ENCODE measurements around the gene CSMD2.

Gene CSMD2

DNA sequence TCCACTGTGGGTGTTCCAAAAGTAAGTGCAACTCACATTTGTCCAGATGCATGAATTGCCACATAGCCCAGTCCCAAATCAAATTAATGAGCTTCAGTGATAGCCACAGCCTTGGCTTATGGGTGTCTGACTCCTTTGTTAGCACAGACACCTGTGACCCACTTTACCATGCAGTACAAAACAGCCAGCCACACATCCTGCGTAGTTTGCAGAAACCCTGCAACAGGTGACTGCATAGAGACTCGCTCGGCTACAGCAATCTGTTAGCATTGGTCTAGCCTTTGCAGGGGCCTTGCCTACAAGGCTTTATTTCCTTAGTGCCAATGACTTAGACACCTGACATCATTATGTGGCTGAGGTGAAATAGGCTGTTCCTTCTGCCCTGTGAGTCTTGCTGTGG lies 135.5 kb downstream of the CSMD2 start:
- TF ChIP-seq TEAD4 (IDR thresholded peaks at IDR 0.05) (no peak), NFIC (IDR thresholded peaks at IDR 0.05) (no peak), CEBPB (IDR thresholded peaks at IDR 0.05) (no peak), FOXM1 (IDR thresholded peaks at IDR 0.05; ENCODE audit: borderline replicate concordance, low read depth) (no peak), RAD21 (IDR thresholded peaks at IDR 0.05; ENCODE audit: low read depth) (no peak), CREB1 (IDR thresholded peaks at IDR 0.05; ENCODE audit: low read depth) (no peak), EP300 (IDR thresholded peaks at IDR 0.05; ENCODE audit: borderline replicate concordance) (no peak), YY1 (IDR thresholded peaks at IDR 0.05; ENCODE audit: low read depth) (no peak), ZBTB7A (IDR thresholded peaks at IDR 0.05; ENCODE audit: low read depth) (no peak), EGR1 (IDR thresholded peaks at IDR 0.05) (no peak), TAF1 (IDR thresholded peaks at IDR 0.05; ENCODE audit: low read depth) (no peak)
- TF ChIP-seq, protein P1, sequence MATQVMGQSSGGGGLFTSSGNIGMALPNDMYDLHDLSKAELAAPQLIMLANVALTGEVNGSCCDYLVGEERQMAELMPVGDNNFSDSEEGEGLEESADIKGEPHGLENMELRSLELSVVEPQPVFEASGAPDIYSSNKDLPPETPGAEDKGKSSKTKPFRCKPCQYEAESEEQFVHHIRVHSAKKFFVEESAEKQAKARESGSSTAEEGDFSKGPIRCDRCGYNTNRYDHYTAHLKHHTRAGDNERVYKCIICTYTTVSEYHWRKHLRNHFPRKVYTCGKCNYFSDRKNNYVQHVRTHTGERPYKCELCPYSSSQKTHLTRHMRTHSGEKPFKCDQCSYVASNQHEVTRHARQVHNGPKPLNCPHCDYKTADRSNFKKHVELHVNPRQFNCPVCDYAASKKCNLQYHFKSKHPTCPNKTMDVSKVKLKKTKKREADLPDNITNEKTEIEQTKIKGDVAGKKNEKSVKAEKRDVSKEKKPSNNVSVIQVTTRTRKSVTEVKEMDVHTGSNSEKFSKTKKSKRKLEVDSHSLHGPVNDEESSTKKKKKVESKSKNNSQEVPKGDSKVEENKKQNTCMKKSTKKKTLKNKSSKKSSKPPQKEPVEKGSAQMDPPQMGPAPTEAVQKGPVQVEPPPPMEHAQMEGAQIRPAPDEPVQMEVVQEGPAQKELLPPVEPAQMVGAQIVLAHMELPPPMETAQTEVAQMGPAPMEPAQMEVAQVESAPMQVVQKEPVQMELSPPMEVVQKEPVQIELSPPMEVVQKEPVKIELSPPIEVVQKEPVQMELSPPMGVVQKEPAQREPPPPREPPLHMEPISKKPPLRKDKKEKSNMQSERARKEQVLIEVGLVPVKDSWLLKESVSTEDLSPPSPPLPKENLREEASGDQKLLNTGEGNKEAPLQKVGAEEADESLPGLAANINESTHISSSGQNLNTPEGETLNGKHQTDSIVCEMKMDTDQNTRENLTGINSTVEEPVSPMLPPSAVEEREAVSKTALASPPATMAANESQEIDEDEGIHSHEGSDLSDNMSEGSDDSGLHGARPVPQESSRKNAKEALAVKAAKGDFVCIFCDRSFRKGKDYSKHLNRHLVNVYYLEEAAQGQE (IDR thresholded peaks at IDR 0.05; ENCODE audit: low read depth): no peak
- TF ChIP-seq, protein P2, sequence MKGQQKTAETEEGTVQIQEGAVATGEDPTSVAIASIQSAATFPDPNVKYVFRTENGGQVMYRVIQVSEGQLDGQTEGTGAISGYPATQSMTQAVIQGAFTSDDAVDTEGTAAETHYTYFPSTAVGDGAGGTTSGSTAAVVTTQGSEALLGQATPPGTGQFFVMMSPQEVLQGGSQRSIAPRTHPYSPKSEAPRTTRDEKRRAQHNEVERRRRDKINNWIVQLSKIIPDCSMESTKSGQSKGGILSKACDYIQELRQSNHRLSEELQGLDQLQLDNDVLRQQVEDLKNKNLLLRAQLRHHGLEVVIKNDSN (IDR thresholded peaks at IDR 0.05): no peak
- TF ChIP-seq, protein P3, sequence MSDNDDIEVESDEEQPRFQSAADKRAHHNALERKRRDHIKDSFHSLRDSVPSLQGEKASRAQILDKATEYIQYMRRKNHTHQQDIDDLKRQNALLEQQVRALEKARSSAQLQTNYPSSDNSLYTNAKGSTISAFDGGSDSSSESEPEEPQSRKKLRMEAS (IDR thresholded peaks at IDR 0.05): no peak

DNA sequence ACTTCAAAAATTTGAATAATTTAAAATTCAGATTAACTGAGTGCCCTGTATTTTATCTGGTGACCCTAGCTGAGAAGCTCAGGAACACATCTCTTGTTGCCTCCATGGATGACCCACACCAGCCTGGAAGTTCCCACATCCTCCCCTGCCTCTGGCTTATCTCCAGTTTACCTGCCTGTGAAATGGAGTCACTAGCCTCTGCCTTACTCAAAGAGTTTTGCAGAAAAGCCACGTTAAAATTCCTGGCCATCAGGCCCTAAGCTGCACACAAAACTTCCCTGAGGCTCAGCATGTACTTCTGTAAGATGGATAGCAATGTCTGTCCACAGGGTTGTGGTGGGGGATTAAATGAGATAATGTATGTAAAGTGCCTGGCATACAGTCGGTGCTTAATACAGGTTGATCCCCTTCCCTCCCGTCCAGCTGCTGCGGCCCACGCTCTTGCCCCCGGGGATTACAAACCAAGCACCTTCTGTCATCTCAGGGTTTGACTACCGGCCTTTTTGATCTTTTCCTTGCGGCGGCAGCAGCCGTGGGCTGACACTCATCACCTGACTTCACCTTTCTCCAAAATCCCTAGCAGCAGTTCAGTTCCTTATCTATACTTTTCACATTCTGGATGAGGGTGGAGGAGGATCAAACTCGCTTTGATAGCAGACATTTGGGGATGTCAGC lies 136.5 kb downstream of the CSMD2 start:
- TF ChIP-seq TEAD4 (IDR thresholded peaks at IDR 0.05) (no peak), CEBPB (IDR thresholded peaks at IDR 0.05) (no peak), YY1 (IDR thresholded peaks at IDR 0.05; ENCODE audit: low read depth) (no peak), TCF12 (IDR thresholded peaks at IDR 0.05; ENCODE audit: low read depth) (no peak), FOXM1 (IDR thresholded peaks at IDR 0.05; ENCODE audit: borderline replicate concordance, low read depth) (no peak), TAF1 (IDR thresholded peaks at IDR 0.05; ENCODE audit: low read depth) (no peak), CREB1 (IDR thresholded peaks at IDR 0.05; ENCODE audit: low read depth) (no peak), EGR1 (IDR thresholded peaks at IDR 0.05) (no peak), RAD21 (IDR thresholded peaks at IDR 0.05; ENCODE audit: low read depth) (no peak), ZBTB7A (IDR thresholded peaks at IDR 0.05; ENCODE audit: low read depth) (no peak), NFIC (IDR thresholded peaks at IDR 0.05) (no peak), EP300 (IDR thresholded peaks at IDR 0.05; ENCODE audit: borderline replicate concordance) (no peak)
- TF ChIP-seq, protein P3 (IDR thresholded peaks at IDR 0.05): no peak
- TF ChIP-seq, protein P2 (IDR thresholded peaks at IDR 0.05): no peak
- TF ChIP-seq, protein P1 (IDR thresholded peaks at IDR 0.05; ENCODE audit: low read depth): no peak

DNA sequence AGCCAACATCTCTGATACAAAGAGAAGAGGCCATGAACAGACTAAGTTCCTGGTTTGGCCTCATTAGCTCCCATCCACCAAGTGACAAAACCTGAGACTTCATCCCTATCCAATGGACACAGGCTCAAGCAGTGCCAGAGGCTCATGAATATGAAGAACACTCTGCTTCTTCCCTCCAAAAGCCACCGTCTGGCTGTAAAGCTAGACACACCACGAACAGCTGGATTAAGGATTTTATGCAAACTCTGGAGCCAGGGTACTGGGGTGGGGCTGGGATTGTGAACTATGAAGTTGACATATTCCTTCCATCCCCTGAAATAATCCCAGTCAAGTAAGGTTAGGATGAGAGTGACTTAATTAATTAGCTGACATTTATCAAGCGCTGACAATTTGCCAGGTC lies 139.4 kb downstream of the CSMD2 start:
- TF ChIP-seq CEBPB (IDR thresholded peaks at IDR 0.05) (no peak), TEAD4 (IDR thresholded peaks at IDR 0.05) (no peak)
- TF ChIP-seq, protein P1 (IDR thresholded peaks at IDR 0.05; ENCODE audit: low read depth): no peak

DNA sequence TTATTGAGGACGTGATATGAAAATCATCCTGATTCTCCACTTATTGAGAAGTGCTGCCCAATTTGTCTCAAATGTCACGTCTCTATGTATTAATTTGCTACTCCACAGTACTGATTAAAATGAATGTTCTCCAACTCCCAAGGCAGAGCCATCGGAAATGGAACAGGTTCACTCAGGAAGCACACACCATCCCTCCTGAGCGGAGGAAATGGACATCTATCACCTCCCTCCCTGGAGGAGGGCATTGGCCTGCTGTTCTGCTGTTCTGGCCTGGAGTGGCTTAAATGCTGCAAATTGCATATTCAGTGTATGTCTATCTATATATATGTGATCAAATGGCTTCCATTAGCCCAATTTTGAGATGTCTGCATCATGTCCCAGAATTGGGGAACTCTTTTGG lies 140.5 kb downstream of the CSMD2 start:
- TF ChIP-seq TCF12 (IDR thresholded peaks at IDR 0.05; ENCODE audit: low read depth) (no peak), TEAD4 (IDR thresholded peaks at IDR 0.05) (no peak), EP300 (IDR thresholded peaks at IDR 0.05; ENCODE audit: borderline replicate concordance) (no peak), FOXM1 (IDR thresholded peaks at IDR 0.05; ENCODE audit: borderline replicate concordance, low read depth) (no peak), EGR1 (IDR thresholded peaks at IDR 0.05) (no peak), NFIC (IDR thresholded peaks at IDR 0.05) (no peak), CEBPB (IDR thresholded peaks at IDR 0.05) (no peak), RAD21 (IDR thresholded peaks at IDR 0.05; ENCODE audit: low read depth) (no peak), TAF1 (IDR thresholded peaks at IDR 0.05; ENCODE audit: low read depth) (no peak), ZBTB7A (IDR thresholded peaks at IDR 0.05; ENCODE audit: low read depth) (no peak)
- TF ChIP-seq, protein P2 (IDR thresholded peaks at IDR 0.05): no peak
- TF ChIP-seq, protein P3 (IDR thresholded peaks at IDR 0.05): no peak
- TF ChIP-seq, protein P1 (IDR thresholded peaks at IDR 0.05; ENCODE audit: low read depth): no peak
